Karpas-422 (cell line): ENCODE results near the gene PREX1. TPM values are rescaled to one million over a fixed set of nuclear protein-coding genes. Genes with fewer than 3 reads are reported as not detected.

Source experiments
- DNase-seq: peaks from one replicate; pipeline ENCODE4 v3.0.0-alpha.2; 2015
- H2AFZ ChIP-seq: fragments of 200-600 bp; sonication (generic); 2 replicates; pipeline ENCODE4 v1.6.1; 2014; ENCODE audit warnings: antibody characterized with exemption, low read length, mixed read lengths
- H3K27ac ChIP-seq: fragments of 200-600 bp; sonication (generic); 2 replicates; pipeline ENCODE4 v1.5.1; 2014; ENCODE audit warnings: mild to moderate bottlenecking, low read length, moderate library complexity
- H3K27me3 ChIP-seq: fragments of 200-600 bp; sonication (generic); 2 replicates; pipeline ENCODE4 v1.6.1; 2014; ENCODE audit warnings: low read length, mixed read lengths
- H3K36me3 ChIP-seq: fragments of 200-600 bp; sonication (generic); 2 replicates; pipeline ENCODE4 v1.6.1; 2014; ENCODE audit warnings: low read length, mixed read lengths; ENCODE audit not compliant: insufficient read depth
- H3K4me1 ChIP-seq: fragments of 200-600 bp; sonication (generic); 2 replicates; pipeline ENCODE4 v1.6.1; 2014; ENCODE audit warnings: mild to moderate bottlenecking, low read length, mixed read lengths
- H3K4me2 ChIP-seq: fragments of 200-600 bp; sonication (generic); 2 replicates; pipeline ENCODE4 v1.6.1; 2014; ENCODE audit warnings: low read length, low read depth, mild to moderate bottlenecking; ENCODE audit not compliant: poor library complexity, severe bottlenecking
- H3K4me3 ChIP-seq: fragments of 200-600 bp; sonication (generic); 2 replicates; pipeline ENCODE4 v1.5.1; 2014; ENCODE audit warnings: mild to moderate bottlenecking, antibody characterized with exemption, low read length, mixed read lengths
- H3K79me2 ChIP-seq: fragments of 200-600 bp; sonication (generic); 2 replicates; pipeline ENCODE4 v1.6.1; 2014; ENCODE audit warnings: mild to moderate bottlenecking, low read length, mixed read lengths
- H3K9ac ChIP-seq: fragments of 200-600 bp; sonication (generic); 2 replicates; pipeline ENCODE4 v1.6.0; 2014; ENCODE audit warnings: low read length
- H3K9me2 ChIP-seq: fragments of 200-600 bp; sonication (generic), shearing (Covaris generic); replicated peaks from 2 replicates; pipeline ENCODE4 v1.6.0; 2014; ENCODE audit warnings: mild to moderate bottlenecking, low read length, moderate library complexity; ENCODE audit not compliant: insufficient read depth
- H3K9me3 ChIP-seq: fragments of 300-700, 200-600 bp; sonication (generic); 2 replicates; pipeline ENCODE4 v1.6.1; 2014; ENCODE audit warnings: low read length, mixed read lengths
- H4K20me1 ChIP-seq: fragments of 200-600 bp; sonication (generic); 2 replicates; pipeline ENCODE4 v1.6.1; 2014; ENCODE audit warnings: mild to moderate bottlenecking, antibody characterized with exemption, low read length, low read depth; ENCODE audit not compliant: insufficient read depth
- total RNA-seq: library from RNA; depleted of rRNA; stranded (reverse); fragments of >200 nt; shearing (Covaris generic); gene quantifications from 2 replicates; pipeline ENCODE4 v1.2.3, GENCODE V29; 2014; ENCODE audit warnings: low replicate concordance

Gene PREX1
- total RNA-seq, 1 experiment from 2014 or later = not detected

DNA sequence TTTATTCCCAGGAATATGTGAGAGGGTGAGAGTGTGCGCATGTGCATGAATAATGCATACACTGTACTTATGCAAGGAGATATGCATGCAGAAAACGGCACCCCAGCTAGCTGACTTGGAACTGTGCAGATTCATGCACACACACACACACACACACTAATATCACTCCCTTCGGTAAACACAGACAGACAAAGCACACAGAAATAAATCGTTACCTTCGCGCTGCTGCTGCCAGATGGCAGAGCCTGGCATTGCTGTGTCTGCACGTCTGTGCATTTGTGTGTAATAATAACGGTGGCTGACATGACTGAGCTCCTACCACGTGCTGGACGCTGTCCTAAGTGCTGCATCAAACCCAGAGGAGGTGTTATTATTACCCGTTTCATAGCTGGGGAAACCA lies 36.8 kb downstream of the PREX1 start:
- Histone ChIP-seq H3K36me3 (no peaks in the 10 kb centered on the region), H3K79me2 (no peaks in the 10 kb centered on the region), H3K9me2 (no peaks in the 10 kb centered on the region), H3K4me1 (peaks cover 8% of the 10 kb centered on the region), H3K9me3 (no peaks in the 10 kb centered on the region), H3K4me2 (no peak overlapping the region), H3K4me3 (no peak overlapping the region), H3K27me3 (no peaks in the 10 kb centered on the region), H4K20me1 (no peaks in the 10 kb centered on the region), H2AFZ (no peak overlapping the region), H3K9ac (no peak overlapping the region), H3K27ac (no peak overlapping the region)
- no peak for DNase-seq

DNA sequence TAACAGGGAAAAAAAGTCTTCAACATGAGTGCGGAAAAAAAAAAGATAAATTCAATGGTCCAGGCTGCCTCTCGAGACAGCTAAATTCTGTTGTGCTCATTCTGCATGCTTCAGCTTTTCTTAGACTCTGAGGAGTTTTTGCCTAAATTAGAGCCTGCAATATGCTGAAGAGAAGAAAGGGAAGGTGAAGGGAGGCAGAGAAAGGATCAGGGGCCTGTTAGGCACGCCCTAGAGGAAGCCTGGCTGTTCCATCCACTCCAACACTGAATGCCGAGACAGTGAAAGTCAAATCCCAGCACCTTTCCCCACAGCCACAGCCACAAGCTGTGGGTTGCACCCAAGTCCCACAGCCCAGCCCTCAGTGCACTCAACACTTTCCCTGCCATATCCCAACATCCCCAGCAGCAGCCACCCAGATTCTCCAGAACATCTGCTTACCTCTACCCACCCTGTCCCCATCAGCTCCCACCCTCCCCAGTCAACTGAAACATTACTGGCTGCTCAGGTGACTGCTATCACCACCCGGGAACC lies 37.3 kb downstream of the PREX1 start:
- Histone ChIP-seq H3K4me3 (no peak overlapping the region), H3K9me2 (no peaks in the 10 kb centered on the region), H3K79me2 (no peaks in the 10 kb centered on the region), H3K27ac (no peak overlapping the region), H3K4me2 (no peak overlapping the region), H3K27me3 (no peaks in the 10 kb centered on the region), H4K20me1 (no peaks in the 10 kb centered on the region), H2AFZ (no peak overlapping the region), H3K36me3 (no peaks in the 10 kb centered on the region), H3K9me3 (no peaks in the 10 kb centered on the region), H3K4me1 (peaks cover 8% of the 10 kb centered on the region), H3K9ac (no peak overlapping the region)
- no peak for DNase-seq

DNA sequence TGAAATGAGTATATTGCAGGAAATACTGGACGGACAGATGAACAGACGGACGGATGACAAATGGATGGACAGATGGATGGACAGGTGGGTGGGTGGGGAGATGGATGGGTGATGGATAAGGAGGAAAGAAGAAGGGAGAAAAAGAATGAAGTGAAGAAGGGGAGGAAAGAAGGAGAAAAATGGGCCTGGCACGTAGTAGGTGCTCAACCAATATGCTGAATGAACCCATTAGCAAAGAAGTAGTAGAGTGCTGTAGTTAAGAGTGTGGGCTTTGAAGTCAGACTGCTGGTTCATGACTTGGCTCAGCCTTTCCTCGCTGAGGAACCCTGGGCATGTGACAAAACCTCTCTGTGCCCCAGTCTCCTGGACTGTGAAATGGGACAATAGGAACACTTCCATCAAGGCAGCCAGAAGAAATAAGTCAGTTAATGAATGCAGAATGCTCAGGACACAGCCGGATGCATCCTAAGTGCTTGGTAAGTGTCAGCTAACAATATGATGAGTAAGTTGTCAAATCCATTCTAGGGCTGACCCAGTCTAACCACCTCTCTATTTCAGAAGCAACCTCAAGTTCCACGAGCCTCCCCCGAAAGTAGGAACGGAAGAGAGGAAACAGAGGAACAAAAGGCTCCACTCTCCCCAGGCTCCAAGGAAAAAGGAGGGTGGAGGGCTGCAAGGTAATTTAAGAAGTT lies 37.9 kb downstream of the PREX1 start:
- H3K36me3 ChIP-seq = no peaks in the 10 kb centered on the region
- H3K4me1 ChIP-seq = peaks cover 8% of the 10 kb centered on the region
- no peak for DNase-seq
- H3K9me2 ChIP-seq = no peaks in the 10 kb centered on the region
- no peak overlapping the region for H3K4me3 ChIP-seq
- H3K9ac ChIP-seq = no peak overlapping the region
- H3K4me2 ChIP-seq = no peak overlapping the region
- no peak overlapping the region for H2AFZ ChIP-seq
- no peak overlapping the region for H3K27ac ChIP-seq
- no peaks in the 10 kb centered on the region for H3K9me3 ChIP-seq
- H3K79me2 ChIP-seq = no peaks in the 10 kb centered on the region
- H4K20me1 ChIP-seq = no peaks in the 10 kb centered on the region
- no peaks in the 10 kb centered on the region for H3K27me3 ChIP-seq

DNA sequence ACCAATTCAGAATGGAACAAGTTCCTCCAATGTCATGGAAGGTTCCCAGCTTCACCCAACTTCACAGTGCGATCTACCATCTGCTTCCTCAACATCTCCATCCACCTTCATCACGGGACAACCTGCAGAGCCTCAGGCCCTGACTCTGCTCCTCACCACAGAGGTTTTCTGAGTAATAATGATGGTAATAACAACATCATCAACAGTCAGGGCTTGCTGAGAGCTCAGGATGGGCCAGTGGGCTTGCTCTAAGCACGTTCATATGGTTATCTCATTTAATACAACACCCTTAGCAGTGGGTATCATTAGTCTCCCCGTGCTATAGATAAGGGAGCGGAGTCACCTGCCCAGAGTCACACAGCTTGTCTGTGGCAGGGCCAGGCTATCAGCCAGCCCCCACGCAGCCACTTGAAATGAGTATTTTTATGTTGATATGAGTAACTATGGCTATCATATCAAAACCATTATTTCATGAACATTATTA lies 38.6 kb downstream of the PREX1 start:
- Histone ChIP-seq H3K9ac (no peak overlapping the region), H3K79me2 (no peaks in the 10 kb centered on the region), H3K27me3 (no peaks in the 10 kb centered on the region), H2AFZ (no peak overlapping the region), H3K9me2 (no peaks in the 10 kb centered on the region), H3K4me2 (no peak overlapping the region), H3K36me3 (no peaks in the 10 kb centered on the region), H4K20me1 (no peaks in the 10 kb centered on the region), H3K4me1 (peaks cover 8% of the 10 kb centered on the region), H3K9me3 (no peaks in the 10 kb centered on the region), H3K4me3 (no peak overlapping the region), H3K27ac (no peak overlapping the region)
- no peak for DNase-seq

DNA sequence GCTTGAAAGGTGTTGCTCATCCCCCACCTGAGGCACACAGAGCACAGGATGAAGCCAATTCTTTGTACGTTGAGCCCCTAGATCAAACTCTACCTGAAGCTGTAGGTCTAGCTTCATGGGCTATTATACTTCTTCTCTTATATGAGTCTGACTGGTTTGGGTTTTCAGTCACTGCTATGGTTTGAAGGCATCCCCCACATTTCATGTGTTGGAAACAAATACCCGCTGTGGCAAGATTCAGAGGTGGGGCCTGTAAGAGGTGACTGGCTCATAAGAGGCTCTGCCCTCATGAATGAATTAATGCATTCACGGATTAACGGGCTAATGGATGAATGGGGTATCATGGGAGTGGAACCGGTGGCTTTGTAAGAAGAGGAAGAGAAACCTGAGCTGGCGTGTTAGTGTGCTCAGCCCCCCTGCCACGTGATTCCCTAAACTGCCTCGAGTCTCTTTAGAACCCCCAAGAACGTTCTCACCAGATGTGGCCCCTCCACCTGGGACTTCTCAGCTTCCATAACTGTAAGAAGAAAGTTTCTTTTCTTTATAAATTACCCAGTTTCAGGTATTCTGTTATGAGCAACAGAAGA lies 39.2 kb downstream of the PREX1 start:
- Histone ChIP-seq H3K27me3 (no peaks in the 10 kb centered on the region), H3K79me2 (no peaks in the 10 kb centered on the region), H3K9me2 (no peaks in the 10 kb centered on the region), H3K4me2 (no peak overlapping the region), H2AFZ (no peak overlapping the region), H3K4me1 (peaks cover 8% of the 10 kb centered on the region), H3K9ac (no peak overlapping the region), H4K20me1 (no peaks in the 10 kb centered on the region), H3K27ac (no peak overlapping the region), H3K9me3 (no peaks in the 10 kb centered on the region), H3K4me3 (no peak overlapping the region), H3K36me3 (no peaks in the 10 kb centered on the region)
- peak; percentile 68 for DNase-seq

DNA sequence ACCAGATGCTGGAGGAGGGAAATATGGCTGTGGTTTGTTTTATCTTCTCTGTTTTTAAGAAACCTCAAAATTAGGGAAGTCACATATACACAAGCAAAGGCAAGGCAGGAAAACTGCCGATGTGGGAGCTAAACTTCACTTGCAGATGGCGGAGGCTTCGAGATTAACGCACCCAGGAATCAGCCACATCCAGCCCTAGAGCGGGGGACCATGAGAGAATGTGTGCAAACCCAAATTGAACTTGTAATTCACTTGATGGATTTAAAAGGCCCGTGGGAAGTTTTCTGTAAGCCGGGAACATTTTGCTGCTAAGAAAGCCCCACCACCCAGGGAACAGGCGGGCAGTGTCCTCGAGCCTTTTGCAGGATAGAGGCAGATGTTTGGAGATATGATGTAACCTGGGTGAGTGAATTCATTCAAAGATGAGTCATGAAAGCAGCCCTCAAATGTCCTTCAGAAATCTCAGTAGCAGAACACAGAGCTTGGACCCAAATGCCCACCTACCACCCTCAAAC lies 39.9 kb downstream of the PREX1 start:
- no peaks in the 10 kb centered on the region for H3K9me3 ChIP-seq
- H3K4me3 ChIP-seq = no peak overlapping the region
- H3K9me2 ChIP-seq = no peaks in the 10 kb centered on the region
- H3K36me3 ChIP-seq = no peaks in the 10 kb centered on the region
- H3K4me2 ChIP-seq = no peak overlapping the region
- H3K27ac ChIP-seq = no peak overlapping the region
- H3K27me3 ChIP-seq = no peaks in the 10 kb centered on the region
- no peaks in the 10 kb centered on the region for H3K79me2 ChIP-seq
- DNase-seq = no peak
- H3K4me1 ChIP-seq = peaks cover 8% of the 10 kb centered on the region
- no peaks in the 10 kb centered on the region for H4K20me1 ChIP-seq
- H2AFZ ChIP-seq = no peak overlapping the region
- no peak overlapping the region for H3K9ac ChIP-seq

DNA sequence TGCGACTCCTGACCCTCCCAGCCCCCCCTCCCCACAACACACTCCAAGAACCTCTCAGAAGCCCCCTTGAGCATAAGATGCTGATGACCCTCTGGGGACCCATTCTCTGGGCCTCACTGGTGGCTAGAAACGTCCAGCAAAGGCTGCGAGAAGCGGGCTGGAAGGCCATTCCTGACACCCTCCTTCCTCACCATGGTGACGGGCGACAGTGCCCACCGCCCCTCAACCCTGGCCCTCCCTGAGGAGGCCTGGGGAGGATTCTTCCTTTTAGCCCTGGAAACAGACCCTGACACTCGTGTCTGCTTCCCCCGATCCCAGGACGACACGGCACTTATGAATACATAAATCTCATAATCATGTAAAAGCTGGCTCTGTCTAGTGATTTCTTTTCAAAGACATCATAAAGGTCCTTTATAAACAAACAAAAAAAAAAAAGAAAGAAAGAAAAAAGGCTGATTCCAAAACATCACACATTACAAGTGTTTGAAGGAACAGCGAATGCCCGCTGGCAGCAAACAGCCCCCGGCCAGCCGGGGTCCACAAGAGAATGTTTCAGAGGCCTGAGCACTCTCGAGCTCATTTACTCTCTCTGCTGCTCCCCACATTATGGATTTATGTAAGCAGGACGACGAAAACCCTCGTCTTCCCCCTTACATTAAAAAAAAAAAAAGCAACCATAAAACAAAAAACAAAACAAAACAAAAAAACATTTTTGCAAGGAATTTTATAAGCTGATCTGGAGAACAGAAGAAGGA lies 40.7 kb downstream of the PREX1 start:
- no peak overlapping the region for H3K4me2 ChIP-seq
- H3K27ac ChIP-seq = no peak overlapping the region
- H3K9me3 ChIP-seq = no peaks in the 10 kb centered on the region
- H3K36me3 ChIP-seq = no peaks in the 10 kb centered on the region
- no peak overlapping the region for H2AFZ ChIP-seq
- H3K9ac ChIP-seq = no peak overlapping the region
- H3K27me3 ChIP-seq = no peaks in the 10 kb centered on the region
- H3K9me2 ChIP-seq = no peaks in the 10 kb centered on the region
- H3K4me1 ChIP-seq = peaks cover 8% of the 10 kb centered on the region
- no peak overlapping the region for H3K4me3 ChIP-seq
- no peaks in the 10 kb centered on the region for H4K20me1 ChIP-seq
- H3K79me2 ChIP-seq = no peaks in the 10 kb centered on the region
- DNase-seq = no peak

DNA sequence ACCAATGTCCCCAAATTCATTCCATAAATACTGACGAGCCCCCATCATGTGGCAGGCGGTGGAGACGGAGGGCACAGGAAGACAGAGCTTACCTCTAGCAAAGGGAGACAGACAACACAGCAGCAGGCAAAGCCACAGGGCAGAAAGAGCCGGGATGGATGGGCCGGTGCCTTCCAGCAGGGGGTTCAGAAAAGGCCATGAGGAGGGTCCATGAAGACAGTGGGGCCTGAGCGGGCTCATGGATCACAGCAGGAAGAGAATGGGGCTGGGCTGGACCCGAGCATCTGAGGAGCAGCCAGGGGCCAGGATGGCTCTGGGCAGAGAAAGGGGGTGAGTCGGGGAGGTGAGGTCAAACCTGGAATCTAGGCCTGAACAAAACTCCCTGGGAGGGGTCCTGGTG lies 42.0 kb downstream of the PREX1 start:
- no peaks in the 10 kb centered on the region for H3K9me3 ChIP-seq
- H3K4me3 ChIP-seq = no peak overlapping the region
- no peaks in the 10 kb centered on the region for H3K36me3 ChIP-seq
- no peaks in the 10 kb centered on the region for H3K9me2 ChIP-seq
- peaks cover 14% of the 10 kb centered on the region for H3K4me1 ChIP-seq
- no peak overlapping the region for H3K27ac ChIP-seq
- H3K9ac ChIP-seq = no peak overlapping the region
- H4K20me1 ChIP-seq = no peaks in the 10 kb centered on the region
- H2AFZ ChIP-seq = no peak overlapping the region
- no peak for DNase-seq
- no peaks in the 10 kb centered on the region for H3K27me3 ChIP-seq
- no peak overlapping the region for H3K4me2 ChIP-seq
- H3K79me2 ChIP-seq = no peaks in the 10 kb centered on the region
